T-cell (primary cell): ENCODE measurements around the gene NAGPA. TPM values are rescaled to one million over a fixed set of nuclear protein-coding genes. Genes with fewer than 3 reads are reported as not detected.
"Not testable (repeated sequence)": the region's sequence is repeated elsewhere in the genome, so short reads cannot be mapped to it uniquely, and the experiment has no call there.

Experiments
- ATAC-seq, 4 experiments: fragments of 200-7000 bp in 3 of 4; fragments of 150-1000 bp in 1 of 4; cut with Tn5 transposase; replicated peaks in 1 of 4; 1 replicate in 3 of 4; 2 replicates in 1 of 4; pipeline ENCODE4 v1.10.0; 2021; ENCODE audit warnings: moderate library complexity in 3 of 4, mild to moderate bottlenecking in 2 of 4, moderate number of reproducible peaks in 1 of 4
- CTCF ChIA-PET, 2 donors: fragments of 300-600 bp; sonication (Branson Sonifier 250); formaldehyde crosslinking; loops; one replicate each; lab custom pipeline; 2022; ENCODE audit warnings: antibody characterized with exemption in 2 of 2; lab: Charles Lee
- POLR2A ChIA-PET, 2 donors: fragments of 300-600 bp; sonication (Branson Sonifier 250); formaldehyde crosslinking; loops; one replicate each; lab custom pipeline; 2022; ENCODE audit warnings: antibody characterized with exemption in 2 of 2; lab: Charles Lee
- DNase-seq, 35 experiments: peaks; one replicate each; pipeline versions ENCODE4 v3.0.0 to v3.0.0-alpha.2; 2013 to 2023
- H3K27ac ChIP-seq: one replicate; pipeline ENCODE4 v1.5.1; 2013; ENCODE audit warnings: low read length
- H3K27me3 ChIP-seq, 2 experiments: replicated peaks in 1 of 2; 1 replicate in 1 of 2; 2 replicates in 1 of 2; pipeline versions ENCODE4 v1.6.1 to v1.7.0; 2013; ENCODE audit warnings: low read length in 1 of 2, mixed read lengths in 1 of 2; ENCODE audit not compliant: control insufficient read depth in 2 of 2, insufficient read depth in 2 of 2; ENCODE audit errors: extremely low read depth in 1 of 2
- H3K36me3 ChIP-seq, 2 donors: 1 replicate in 1 of 2; 2 replicates in 1 of 2; pipeline versions ENCODE4 v1.6.1 to v1.7.0; 2013; ENCODE audit warnings: low read length in 1 of 2; ENCODE audit not compliant: control insufficient read depth in 2 of 2, insufficient read depth in 1 of 2; ENCODE audit errors: extremely low read depth in 1 of 2
- H3K4me1 ChIP-seq, 2 experiments: 1 replicate in 1 of 2; 2 replicates in 1 of 2; pipeline versions ENCODE4 v1.6.1 to v1.7.0; 2013; ENCODE audit warnings: low read length in 2 of 2, mixed read lengths in 1 of 2; ENCODE audit not compliant: insufficient read depth in 2 of 2, control insufficient read depth in 1 of 2; ENCODE audit errors: extremely low read depth in 1 of 2
- H3K4me3 ChIP-seq, 2 donors: 1 replicate in 1 of 2; 2 replicates in 1 of 2; pipeline versions ENCODE4 v1.5.1 to v1.7.0; 2013; ENCODE audit warnings: mild to moderate bottlenecking in 2 of 2, low read length in 1 of 2, moderate library complexity in 1 of 2; ENCODE audit not compliant: control insufficient read depth in 1 of 2; ENCODE audit errors: extremely low read depth in 1 of 2
- H3K9me3 ChIP-seq: 2 replicates; pipeline ENCODE4 v1.7.0; 2013
- H3K27ac Mint-ChIP-seq, 2 donors: one replicate each; pipeline ENCODE4 v1.8.0; 2020 to 2021; ENCODE audit warnings: mild to moderate bottlenecking in 2 of 2, mixed read lengths in 2 of 2
- H3K27me3 Mint-ChIP-seq, 2 donors: one replicate each; pipeline ENCODE4 v1.8.0; 2021 to 2022; ENCODE audit warnings: mixed read lengths in 2 of 2
- H3K36me3 Mint-ChIP-seq: one replicate; pipeline ENCODE4 v1.8.0; 2021; ENCODE audit warnings: mixed read lengths
- H3K4me1 Mint-ChIP-seq, 3 donors: one replicate each; pipeline ENCODE4 v1.8.0; 2020 to 2022; ENCODE audit warnings: mixed read lengths in 3 of 3, mild to moderate bottlenecking in 1 of 3
- H3K4me3 Mint-ChIP-seq, 3 donors: one replicate each; pipeline ENCODE4 v1.8.0; 2020 to 2022; ENCODE audit warnings: mild to moderate bottlenecking in 3 of 3, mixed read lengths in 3 of 3, moderate library complexity in 3 of 3
- H3K9me3 Mint-ChIP-seq, 3 donors: one replicate each; pipeline ENCODE4 v1.8.0; 2020 to 2022; ENCODE audit warnings: mixed read lengths in 3 of 3
- WGBS: methylation state at CpG from one replicate; pipeline ENCODE4 v1.1.5; 2013; ENCODE audit warnings: missing lambda C conversion rate; ENCODE audit not compliant: insufficient coverage; 5-methylcytosine and 5-hydroxymethylcytosine counted together
- total RNA-seq, 35 experiments: library from RNA in 6 of 35; stranded (reverse) in 6 of 35; fragments of 120-200 nt in 1 of 35; gene quantifications; one replicate each; pipeline versions ENCODE4 v1.2.1 to v1.2.4 and lab custom pipeline; 2013 to 2026

The NAGPA gene
- total RNA-seq, 5 donors from 2014 or later (not counting 1 experiment from before 2014, with no cell fraction given): 26.2 to 33.6 (median 29.7) TPM

GRCh38 chr16:5056352-5056751 is 22.6 kb upstream of the NAGPA start:
- no peaks in the 10 kb centered on the region for H3K36me3 ChIP-seq
- peak; percentile 48 to 73 (median 66) for ATAC-seq
- H3K4me1 ChIP-seq: peaks cover 0 to 3% of the 10 kb centered on the region in 2 experiments
- POLR2A ChIA-PET: interaction anchor here in 1 of 2 donors (0.6 kb wide), 1 partner anchor 21 kb away, joined by 3 read pairs; no protein-coding TSS in a partner anchor
- H3K4me1 Mint-ChIP-seq: no peaks in the 10 kb centered on the region
- no peaks in the 10 kb centered on the region for H3K9me3 ChIP-seq
- no peaks in the 10 kb centered on the region for H3K9me3 Mint-ChIP-seq
- CTCF ChIA-PET: interaction anchor here in 1 of 2 donors (0.9 kb wide), 1 partner anchor 29 kb away, joined by 3 read pairs; no protein-coding TSS in a partner anchor
- no peak overlapping the region for H3K27ac ChIP-seq
- no peak overlapping the region for H3K4me3 Mint-ChIP-seq
- H3K36me3 Mint-ChIP-seq: no peaks in the 10 kb centered on the region
- H3K27me3 ChIP-seq: peaks cover 0 to 11% of the 10 kb centered on the region in 2 experiments
- H3K27ac Mint-ChIP-seq: no peak overlapping the region
- peak in 25 of 35 experiments; percentile 6 to 57 (median 22) for DNase-seq
- no peak overlapping the region for H3K4me3 ChIP-seq
- H3K27me3 Mint-ChIP-seq: no peaks in the 10 kb centered on the region
- 17% methylated on average over 8 of the region's 11 CpGs for WGBS

DNA sequence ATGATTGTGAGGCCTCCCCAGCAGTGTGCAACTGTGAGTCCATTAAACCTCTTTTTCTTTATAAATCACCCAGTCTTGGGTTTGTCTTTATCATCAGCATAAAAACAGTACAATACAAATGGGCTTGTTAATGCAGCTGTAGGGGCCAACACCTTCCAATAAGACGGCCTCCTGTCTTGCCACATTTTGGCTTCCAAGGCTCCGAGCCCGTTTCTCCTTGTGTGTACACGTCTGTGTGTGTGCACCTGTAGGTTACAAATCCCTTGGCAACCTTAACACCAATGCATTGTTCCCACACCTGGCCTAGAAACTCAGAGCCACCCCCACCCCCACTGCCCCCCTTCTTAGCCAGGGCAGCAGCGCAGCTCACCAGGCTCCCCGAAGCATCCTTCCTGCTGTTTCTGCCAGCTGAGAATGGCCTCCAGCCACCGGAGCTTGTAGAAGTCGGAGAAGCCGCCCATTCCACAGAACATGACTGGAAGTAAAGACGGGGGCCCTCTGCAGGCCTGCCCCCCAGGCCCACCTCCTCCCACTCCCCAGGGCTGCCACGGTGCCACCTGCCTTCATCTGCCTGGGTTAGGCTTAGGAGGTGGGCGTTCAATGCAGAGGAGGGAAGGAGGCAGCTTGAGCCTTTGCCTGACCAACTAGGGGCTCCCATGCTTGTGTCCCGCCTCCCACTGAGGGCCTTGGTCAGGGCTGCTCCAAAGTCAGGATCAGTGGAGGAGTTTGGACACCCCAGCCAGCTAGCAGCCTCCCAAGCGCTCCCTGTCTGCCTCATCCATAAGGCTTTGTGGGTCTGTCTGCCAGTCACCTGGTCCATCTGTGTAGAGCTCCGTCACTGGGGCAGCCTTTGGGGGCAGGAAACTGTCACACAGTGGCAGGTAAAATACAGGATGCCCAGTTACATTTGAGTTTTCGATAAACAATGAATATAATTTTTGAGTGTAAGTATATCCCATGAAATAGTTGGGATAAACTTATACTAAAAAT is 21.4 kb upstream of the NAGPA start:
- Mint-ChIP-seq H3K36me3 (no peaks in the 10 kb centered on the region), H3K27ac (no peak overlapping the region), H3K27me3 (no peaks in the 10 kb centered on the region), H3K4me3 (no peak overlapping the region), H3K9me3 (peaks cover 0 to 5% (median 5%) of the 10 kb centered on the region in 3 donors), H3K4me1 (peaks cover 0 to 3% (median 0%) of the 10 kb centered on the region in 3 donors)
- H3K4me1 ChIP-seq: peaks cover 0 to 3% of the 10 kb centered on the region in 2 experiments
- no peak for ATAC-seq
- POLR2A ChIA-PET: interaction anchor here in 1 of 2 donors (0.6 kb wide), 1 partner anchor 12 kb away, joined by 4 read pairs; no protein-coding TSS in a partner anchor
- peaks cover 0 to 11% of the 10 kb centered on the region in 2 experiments for H3K27me3 ChIP-seq
- DNase-seq: no peak
- WGBS: 80% methylated on average over 9 of the region's 16 CpGs
- H3K36me3 ChIP-seq: no peaks in the 10 kb centered on the region
- H3K9me3 ChIP-seq: peaks cover 4% of the 10 kb centered on the region
- no peak overlapping the region for H3K4me3 ChIP-seq
- no peak overlapping the region for H3K27ac ChIP-seq
- CTCF ChIA-PET: no interaction called here

GRCh38 chr16:5046914-5047313 is 13.2 kb upstream of the NAGPA start:
- Mint-ChIP-seq H3K27ac (no peak overlapping the region), H3K9me3 (peaks cover 0 to 7% (median 5%) of the 10 kb centered on the region in 3 donors), H3K27me3 (peaks cover 0 to 5% of the 10 kb centered on the region in 2 donors), H3K36me3 (peaks cover 10% of the 10 kb centered on the region), H3K4me3 (no peak overlapping the region), H3K4me1 (peaks cover 0 to 3% (median 0%) of the 10 kb centered on the region in 3 donors)
- POLR2A ChIA-PET: no interaction called here
- H3K9me3 ChIP-seq: peaks cover 4% of the 10 kb centered on the region
- peaks cover 0 to 15% of the 10 kb centered on the region in 2 experiments for H3K27me3 ChIP-seq
- H3K27ac ChIP-seq: no peak overlapping the region
- DNase-seq (no peak), ATAC-seq (no peak)
- no CpG with 5 or more reads among the region's 2 CpGs for WGBS
- H3K4me3 ChIP-seq: no peak overlapping the region
- CTCF ChIA-PET: no interaction called here
- no peaks in the 10 kb centered on the region for H3K4me1 ChIP-seq
- no peaks in the 10 kb centered on the region for H3K36me3 ChIP-seq

DNA sequence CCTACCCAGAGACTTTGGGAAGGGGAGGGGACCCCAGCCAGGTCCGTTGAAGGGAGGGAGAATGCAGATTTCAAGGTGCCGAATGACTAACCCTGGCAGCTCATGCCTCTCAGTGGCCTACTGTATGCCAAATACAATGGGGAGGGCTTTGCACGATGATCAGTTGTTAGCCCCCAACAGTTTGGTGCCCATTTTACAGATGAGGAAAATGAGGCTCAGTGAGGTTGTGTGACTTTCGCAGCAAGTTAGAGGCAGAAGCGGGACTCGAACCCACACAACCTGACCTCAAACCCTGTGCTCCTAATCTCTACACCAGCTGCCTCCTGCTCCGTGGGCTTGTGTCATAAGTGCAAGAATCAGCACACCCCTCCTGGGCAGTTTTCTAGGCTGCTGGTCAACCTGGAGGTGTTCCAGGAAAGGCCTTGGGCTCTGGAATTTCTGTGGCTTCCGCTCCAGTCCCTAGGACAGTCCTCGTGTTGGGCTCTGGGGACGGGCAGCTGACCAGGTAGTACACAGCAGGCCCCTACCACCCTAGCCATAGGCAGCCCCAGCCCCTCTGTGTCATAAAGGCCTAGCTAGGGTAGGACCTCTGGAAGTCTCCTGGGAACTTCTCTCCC is 11.9 kb upstream of the NAGPA start:
- Histone ChIP-seq H3K27me3 (peaks cover 0 to 21% of the 10 kb centered on the region in 2 experiments), H3K36me3 (no peaks in the 10 kb centered on the region), H3K4me1 (no peaks in the 10 kb centered on the region), H3K27ac (no peak overlapping the region), H3K9me3 (no peaks in the 10 kb centered on the region), H3K4me3 (no peak overlapping the region)
- H3K27ac Mint-ChIP-seq: no peak overlapping the region
- peaks cover 6 to 9% of the 10 kb centered on the region in 2 donors for H3K27me3 Mint-ChIP-seq
- ChIA-PET CTCF (no interaction called here), POLR2A (no interaction called here)
- ATAC-seq: no peak
- H3K9me3 Mint-ChIP-seq: peaks cover 0 to 5% (median 0%) of the 10 kb centered on the region in 3 donors
- no peak overlapping the region for H3K4me3 Mint-ChIP-seq
- 84% methylated on average over 5 of the region's 10 CpGs for WGBS
- peaks cover 10% of the 10 kb centered on the region for H3K36me3 Mint-ChIP-seq
- H3K4me1 Mint-ChIP-seq: no peaks in the 10 kb centered on the region
- DNase-seq: no peak

- H3K36me3 Mint-ChIP-seq, H3K9me3 ChIP-seq, H3K4me1 ChIP-seq, ATAC-seq, H3K27ac ChIP-seq, H3K4me3 ChIP-seq, POLR2A ChIA-PET, H3K4me1 Mint-ChIP-seq, CTCF ChIA-PET, DNase-seq, H3K36me3 ChIP-seq, H3K27me3 Mint-ChIP-seq, H3K27ac Mint-ChIP-seq, H3K9me3 Mint-ChIP-seq, H3K4me3 Mint-ChIP-seq: not testable (repeated sequence)
- peaks cover 0 to 21% of the 10 kb centered on the region in 2 experiments for H3K27me3 ChIP-seq
- 95% methylated on average over 9 of the region's 11 CpGs for WGBS
These were observed 10.8 kb upstream of the NAGPA start for GRCh38 chr16:5044581-5044980.

DNA sequence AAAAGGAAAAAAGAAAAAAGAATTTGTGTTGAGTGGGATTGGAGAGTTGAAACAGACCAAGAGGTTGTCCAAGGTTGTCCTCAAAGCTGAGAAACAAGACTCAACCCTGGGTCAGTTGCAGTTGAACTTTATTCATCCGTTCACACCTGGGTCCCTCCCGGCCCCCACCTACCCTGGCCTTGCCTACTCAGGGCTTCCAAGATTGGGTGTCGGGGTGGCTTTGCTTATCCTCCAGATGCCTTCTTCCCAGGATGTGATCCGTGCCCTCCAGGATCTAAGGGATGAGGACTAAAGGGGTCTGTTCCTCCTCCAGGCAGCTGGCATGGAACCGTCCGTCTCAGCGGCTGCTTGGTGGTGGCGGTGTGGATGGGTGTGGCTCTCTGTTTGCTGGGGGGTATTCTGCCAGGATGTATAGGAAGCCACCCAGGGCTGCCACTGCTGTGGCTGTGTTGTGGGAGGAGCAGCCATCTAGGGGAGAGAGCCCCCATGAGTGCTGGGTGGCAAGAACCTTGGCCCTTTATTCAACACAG is 10.3 kb upstream of the NAGPA start:
- no peak overlapping the region for H3K27ac Mint-ChIP-seq
- Histone ChIP-seq H3K9me3 (no peaks in the 10 kb centered on the region), H3K4me3 (no peak overlapping the region), H3K27me3 (peaks cover 0 to 21% of the 10 kb centered on the region in 2 experiments), H3K27ac (no peak overlapping the region), H3K36me3 (no peaks in the 10 kb centered on the region), H3K4me1 (no peaks in the 10 kb centered on the region)
- H3K36me3 Mint-ChIP-seq: peaks cover 10% of the 10 kb centered on the region
- 85% methylated on average over 6 of the region's 8 CpGs for WGBS
- DNase-seq (no peak), ATAC-seq (no peak)
- H3K9me3 Mint-ChIP-seq: no peaks in the 10 kb centered on the region
- CTCF ChIA-PET: no interaction called here
- H3K4me3 Mint-ChIP-seq: no peak overlapping the region
- POLR2A ChIA-PET: interaction anchor here in 1 of 2 donors (0.6 kb wide), 1 partner anchor 11 kb away, joined by 4 read pairs; no protein-coding TSS in a partner anchor
- no peaks in the 10 kb centered on the region for H3K4me1 Mint-ChIP-seq
- H3K27me3 Mint-ChIP-seq: peaks cover 6 to 9% of the 10 kb centered on the region in 2 donors
